NK-92 (cell line): ENCODE measurements around the gene KBTBD12.

Experiments used
- DNase-seq: peaks from one replicate; lab custom pipeline; 2025; ENCODE audit not compliant: unreplicated experiment; lab: John Stamatoyannopoulos, UW

Gene KBTBD12

DNA sequence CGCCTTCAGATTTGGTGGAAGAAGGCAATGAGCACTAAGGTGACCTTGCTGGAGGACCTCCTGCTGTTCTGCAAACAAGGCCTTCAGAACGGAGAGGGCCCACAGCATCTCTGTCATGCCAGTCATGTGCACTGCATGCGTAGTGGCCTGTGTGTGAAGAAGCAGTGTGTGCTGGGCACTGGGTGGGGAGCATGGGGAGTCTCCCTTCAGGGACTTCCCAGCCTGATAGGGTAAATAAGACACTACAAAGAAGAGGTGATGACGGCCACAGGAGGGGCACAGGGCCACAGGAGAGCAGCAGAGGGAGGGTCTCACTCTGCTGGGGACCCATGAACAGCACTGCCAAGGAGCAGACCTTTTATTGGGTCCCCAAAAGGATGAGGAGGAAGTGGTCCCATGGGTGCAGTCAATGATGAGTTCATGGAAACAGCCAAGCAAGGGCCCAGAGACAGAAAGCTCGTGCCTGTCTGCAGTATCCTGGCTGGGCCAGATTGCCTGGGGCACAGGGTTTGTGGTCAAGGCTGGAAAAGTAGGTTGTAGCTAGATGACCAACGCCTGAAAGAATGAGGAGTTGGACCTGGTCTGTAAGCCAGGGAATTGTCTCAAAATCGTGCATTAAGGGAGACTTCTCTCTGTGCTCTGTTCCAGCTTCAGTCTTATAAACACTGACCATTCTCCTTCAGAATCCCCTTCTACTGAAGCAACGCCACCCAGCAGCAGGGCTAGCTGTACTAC is 69.4 kb downstream of the KBTBD12 start:
- no peak for DNase-seq

DNA sequence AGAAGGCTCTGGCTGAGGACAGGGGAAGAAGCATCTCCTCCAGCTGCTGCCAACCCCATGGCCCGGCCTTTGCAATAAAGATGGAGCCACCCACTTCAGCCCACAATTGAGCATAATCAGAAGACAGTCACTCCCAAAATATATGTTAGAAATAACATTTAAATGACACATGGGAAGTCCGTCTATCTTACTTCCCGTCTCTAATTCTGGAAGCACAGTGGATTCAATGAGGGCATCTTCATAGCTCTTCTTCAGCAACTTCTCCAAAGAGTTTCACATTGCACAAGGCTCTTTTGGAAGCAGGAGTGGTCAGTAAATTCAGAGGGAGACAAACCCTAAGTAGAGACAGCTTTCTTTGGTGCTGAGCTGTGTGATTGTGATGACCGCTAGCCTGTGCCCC is 70.2 kb downstream of the KBTBD12 start:
- DNase-seq = no peak

DNA sequence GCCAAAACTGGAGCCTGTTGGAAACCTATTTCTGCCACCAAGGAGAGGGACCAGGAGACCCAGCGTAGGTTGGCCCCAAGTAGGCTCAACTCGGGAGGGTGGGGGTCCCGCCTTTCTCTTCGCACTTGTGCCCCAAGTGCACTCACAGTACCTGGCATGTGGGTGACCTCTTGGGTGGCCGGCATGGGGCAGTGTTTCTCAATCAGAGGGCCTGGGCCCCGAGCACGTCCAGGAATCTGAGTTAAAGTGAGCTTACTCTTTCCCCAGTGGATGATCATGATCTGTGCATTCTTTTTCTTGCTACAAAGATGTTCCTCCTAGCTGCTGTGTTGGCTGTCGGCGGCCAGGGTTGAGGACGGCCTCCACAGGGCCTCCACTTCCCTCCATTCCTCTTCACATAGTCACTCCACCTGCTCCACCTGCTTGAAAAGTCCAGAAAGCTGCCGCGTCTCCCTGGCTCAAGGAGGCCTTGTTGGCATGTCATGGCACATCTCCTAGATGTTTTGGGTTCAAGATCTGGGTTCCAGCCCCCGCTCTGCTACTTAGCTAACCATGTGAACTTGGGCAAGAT is 70.7 kb downstream of the KBTBD12 start:
- DNase-seq = no peak

GRCh38 chr3:127986803-127987202 is 71.8 kb downstream of the KBTBD12 start:
- DNase-seq = no peak

DNA sequence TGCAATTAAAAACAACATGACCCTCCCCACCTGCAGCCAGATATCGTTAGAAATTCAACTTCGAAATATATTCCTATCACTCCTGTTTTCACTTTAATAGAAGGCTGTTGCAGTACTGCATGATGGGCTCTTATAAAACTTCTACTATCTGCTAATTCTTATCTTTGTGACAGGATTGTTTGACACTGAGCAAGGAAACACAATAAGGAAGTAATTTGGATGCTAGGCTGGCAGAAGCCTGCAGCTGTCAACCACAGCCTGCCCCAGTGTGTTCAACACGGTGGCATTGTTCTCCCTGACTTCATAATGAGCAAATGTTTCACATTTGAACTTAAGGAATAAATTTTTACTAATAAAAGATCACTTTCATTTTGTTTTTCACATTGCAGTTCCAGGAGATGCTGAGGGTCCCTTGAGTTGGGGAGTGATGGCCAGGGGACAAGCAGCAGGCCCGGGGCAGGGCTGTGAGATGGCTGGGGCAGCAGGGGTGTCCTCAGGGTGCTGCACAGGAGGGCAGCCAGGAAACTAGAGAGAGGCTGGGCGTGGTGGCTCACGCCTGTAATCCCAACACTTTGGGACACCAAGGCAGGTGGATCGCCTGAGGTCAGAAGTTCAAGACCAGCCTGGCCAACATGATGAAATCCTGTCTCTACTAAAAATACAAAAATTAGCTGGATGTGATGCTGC is 72.4 kb downstream of the KBTBD12 start:
- DNase-seq = no peak

GRCh38 chr3:127988770-127989557 is 73.9 kb downstream of the KBTBD12 start:
- DNase-seq = no peak

GRCh38 chr3:127990051-127990450 is 75.0 kb downstream of the KBTBD12 start:
- DNase-seq = no peak

GRCh38 chr3:127990461-127990860 is 75.4 kb downstream of the KBTBD12 start:
- no peak for DNase-seq

- DNase-seq = no peak
These were observed 76.2 kb downstream of the KBTBD12 start for GRCh38 chr3:127991251-127991650.

- DNase-seq = no peak
These were observed 76.6 kb downstream of the KBTBD12 start for GRCh38 chr3:127991681-127992080.

GRCh38 chr3:127992127-127992526 is 77.1 kb downstream of the KBTBD12 start:
- DNase-seq = no peak

GRCh38 chr3:127994011-127994410 is 79.0 kb downstream of the KBTBD12 start:
- DNase-seq = no peak

DNA sequence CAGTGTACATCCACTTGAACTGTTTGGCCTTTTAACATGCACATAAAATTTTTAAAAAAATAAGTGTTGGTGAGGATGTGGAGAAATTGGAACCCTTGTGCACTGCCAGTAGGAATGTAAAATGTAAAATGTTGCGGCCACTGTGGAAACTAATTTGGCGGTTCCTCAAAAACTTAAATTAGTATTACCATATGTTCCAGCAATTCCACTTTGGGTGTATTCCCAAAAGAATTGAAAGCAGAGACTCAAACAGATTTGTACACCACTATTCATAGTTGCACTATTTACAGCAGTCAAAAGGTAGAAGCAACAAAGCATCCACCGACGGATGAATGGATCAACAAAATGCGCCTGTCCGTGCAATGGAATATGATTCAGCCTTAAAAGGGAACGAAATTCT is 82.0 kb downstream of the KBTBD12 start:
- DNase-seq = no peak

DNA sequence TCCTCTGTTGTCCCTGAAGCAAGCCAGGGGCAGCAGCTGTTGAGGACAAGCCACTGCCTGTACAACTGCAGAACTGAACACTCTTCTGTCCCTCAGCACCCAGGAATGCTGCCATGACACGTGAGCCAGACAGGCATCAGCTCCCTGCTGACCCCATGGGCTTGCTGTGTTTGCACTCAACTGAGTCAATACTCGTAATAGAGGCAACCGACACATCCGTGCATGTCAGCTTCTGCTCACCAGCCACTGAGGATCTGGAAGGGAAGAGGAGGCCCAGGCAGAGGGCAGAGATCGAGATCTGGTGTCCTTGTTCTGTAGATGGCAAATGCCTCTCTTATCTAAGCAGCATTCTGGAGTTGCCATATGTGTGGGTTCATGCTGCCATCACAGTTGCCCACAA is 82.9 kb downstream of the KBTBD12 start:
- DNase-seq = no peak

GRCh38 chr3:127998596-127998995 is 83.6 kb downstream of the KBTBD12 start:
- no peak for DNase-seq

DNA sequence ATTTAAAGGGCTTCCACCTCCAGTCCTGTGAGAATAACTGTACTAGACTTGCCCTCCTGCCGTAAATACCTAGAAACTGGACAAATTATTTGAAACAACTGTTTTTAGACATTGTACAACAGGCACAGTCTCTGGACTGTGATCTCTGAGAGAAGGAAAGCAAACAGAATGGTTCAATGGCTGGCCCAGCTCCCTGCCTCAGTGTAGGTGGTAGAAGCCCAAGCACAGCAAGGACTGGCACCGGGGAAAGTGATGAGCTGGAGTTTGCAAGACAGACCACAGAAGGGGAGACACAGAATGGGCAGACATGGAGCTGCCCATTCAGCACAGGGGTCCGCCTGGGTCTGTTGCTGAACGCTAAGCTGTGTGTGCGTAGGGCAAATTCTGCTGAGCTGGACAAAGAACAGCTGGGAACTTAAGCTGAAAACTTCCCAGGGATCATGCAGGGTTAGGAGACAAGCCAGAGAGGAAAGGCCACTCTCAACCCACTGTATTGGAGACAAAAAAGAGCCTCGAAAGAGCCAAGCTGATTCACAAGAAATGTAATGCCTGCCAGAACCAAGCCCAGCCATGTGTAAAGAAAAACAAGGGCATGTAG is 84.6 kb downstream of the KBTBD12 start:
- DNase-seq = no peak

DNA sequence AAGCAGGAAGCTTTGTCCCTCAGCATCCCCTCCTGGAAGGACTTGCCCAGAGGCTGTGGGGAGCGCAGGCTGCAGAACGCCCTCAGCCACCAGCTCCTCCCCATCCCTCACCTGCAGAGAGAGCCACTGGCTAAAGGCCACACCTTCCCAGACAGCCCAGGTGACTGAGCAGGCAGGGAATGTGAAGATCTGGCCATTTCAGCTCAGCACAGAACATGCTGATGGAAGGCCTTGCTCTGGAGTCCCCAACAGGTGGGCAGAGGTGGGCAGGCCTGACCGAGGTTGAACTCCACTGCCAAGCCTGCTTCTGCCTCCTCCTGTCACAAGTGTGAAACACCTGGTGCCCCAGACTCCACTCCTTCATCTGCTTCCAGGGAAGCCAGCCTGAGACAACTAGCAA is 86.5 kb downstream of the KBTBD12 start:
- DNase-seq = no peak

DNA sequence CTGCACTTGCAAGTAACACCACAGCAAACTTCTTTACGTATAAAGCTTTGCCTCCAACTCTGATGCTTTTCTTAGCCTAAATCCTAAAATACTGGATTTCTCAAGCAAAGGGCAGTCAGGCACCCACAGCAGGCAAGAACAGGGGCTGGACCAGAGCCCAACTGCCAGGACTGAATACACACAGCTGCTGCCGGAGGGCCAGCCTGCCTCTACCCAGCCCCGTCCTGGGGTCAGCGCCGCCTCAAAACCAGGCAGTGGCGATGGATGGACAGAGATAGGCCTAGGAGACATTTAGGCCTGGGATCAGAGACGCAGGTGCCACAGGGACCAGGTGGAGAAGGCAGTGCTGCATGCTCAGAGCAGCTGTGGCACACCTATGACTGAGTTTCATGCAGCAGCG is 89.6 kb downstream of the KBTBD12 start:
- DNase-seq = no peak

DNA sequence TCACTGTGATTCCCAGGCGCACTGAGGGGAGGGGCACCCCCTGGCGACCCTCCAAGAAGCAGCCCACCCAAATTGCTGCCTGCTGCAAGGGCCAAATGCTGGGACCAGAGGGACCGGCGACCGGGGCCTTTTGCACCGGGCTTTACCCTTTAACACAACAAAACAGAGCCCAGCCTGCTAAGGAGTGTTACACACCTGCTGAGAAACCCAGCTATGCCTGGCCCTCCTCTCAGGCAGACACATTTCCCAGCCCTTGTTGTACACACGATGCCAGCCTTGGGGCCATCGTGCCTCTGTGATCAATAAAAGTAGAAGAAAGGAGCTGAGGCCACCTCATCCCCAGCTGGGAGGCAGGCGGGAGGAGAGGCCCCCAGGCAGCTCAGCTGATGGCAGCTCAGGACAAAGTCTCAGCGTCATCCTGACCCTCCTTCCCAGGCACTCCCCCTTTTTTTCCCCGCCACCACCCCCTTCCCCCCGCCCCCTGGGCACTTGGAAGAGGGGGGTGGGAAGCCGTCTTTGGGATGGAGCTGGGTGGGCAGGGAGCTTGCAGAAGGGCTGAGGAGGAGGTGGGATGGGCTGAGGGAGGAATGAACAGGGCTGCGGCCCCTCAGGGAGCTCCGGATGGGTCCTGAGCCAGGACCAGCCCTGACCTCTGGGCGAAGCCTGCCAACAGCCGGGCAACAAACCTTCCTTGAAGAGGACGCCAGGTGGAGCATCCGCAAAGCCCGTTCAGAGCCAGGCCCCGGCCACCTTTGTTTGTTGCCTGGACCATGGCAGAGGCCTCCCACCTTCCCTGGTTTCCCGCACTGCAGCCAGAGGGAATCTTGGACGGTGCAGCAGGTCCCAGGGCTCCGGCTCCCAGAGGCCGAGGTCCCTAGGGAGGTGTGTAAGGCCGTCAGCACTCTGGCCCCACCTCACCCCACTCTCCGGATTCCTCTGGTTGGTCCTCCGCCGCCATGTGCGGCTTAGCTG is 91.3 kb downstream of the KBTBD12 start:
- DNase-seq = no peak

DNA sequence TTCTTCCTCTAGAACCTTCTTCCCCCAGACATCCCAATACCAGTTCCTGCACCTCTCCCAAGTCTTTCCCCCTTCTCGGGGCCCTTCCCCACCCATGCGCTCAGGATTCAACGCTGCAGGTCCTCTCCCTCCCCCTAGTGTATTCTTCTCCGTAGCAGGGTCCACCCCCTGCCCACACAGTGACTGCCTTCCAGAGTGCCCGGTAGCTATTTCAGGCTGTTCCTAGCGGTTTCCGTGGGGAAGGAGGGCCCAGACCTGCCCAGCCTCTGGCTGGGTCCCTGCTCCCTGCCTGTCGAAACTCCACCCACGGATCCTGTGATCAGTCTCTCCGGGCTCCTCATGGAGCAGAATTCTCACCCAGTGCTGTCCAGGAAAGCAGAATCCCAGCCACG is 92.0 kb downstream of the KBTBD12 start:
- DNase-seq = no peak
